Trophoblast cell (in vitro differentiated cells and primary cell): Measurements from ENCODE around the gene VNN1.
A peak's percentile ranks its signal among the peaks of the same experiment; 100 is the strongest.

Experiments used
- DNase-seq, 2 donors: peaks; one replicate each; pipeline ENCODE4 v3.0.0-alpha.2; 2016
- H2AFZ ChIP-seq: 2 replicates; pipeline ENCODE4 v1.6.1; 2013; ENCODE audit warnings: low read length, moderate library complexity, mild to moderate bottlenecking; ENCODE audit not compliant: insufficient read depth, poor library complexity
- H2AK5ac ChIP-seq: 2 replicates; pipeline ENCODE4 v1.6.1; 2013; ENCODE audit warnings: mild to moderate bottlenecking, low read length
- H2BK120ac ChIP-seq: 2 replicates; pipeline ENCODE4 v1.6.1; 2013; ENCODE audit warnings: low read length, mild to moderate bottlenecking, moderate library complexity; ENCODE audit not compliant: insufficient read depth, poor library complexity
- H2BK12ac ChIP-seq: 2 replicates; pipeline ENCODE4 v1.6.1; 2013; ENCODE audit warnings: mild to moderate bottlenecking, low read length, moderate library complexity
- H2BK5ac ChIP-seq: 2 replicates; pipeline ENCODE4 v1.6.1; 2013; ENCODE audit warnings: low read length, low read depth, moderate library complexity, mild to moderate bottlenecking; ENCODE audit not compliant: poor library complexity
- H3K14ac ChIP-seq: 2 replicates; pipeline ENCODE4 v1.6.1; 2013; ENCODE audit warnings: mild to moderate bottlenecking, low read length
- H3K18ac ChIP-seq: 2 replicates; pipeline ENCODE4 v1.6.1; 2013; ENCODE audit warnings: mild to moderate bottlenecking, low read length
- H3K23ac ChIP-seq: 2 replicates; pipeline ENCODE4 v1.6.1; 2013; ENCODE audit warnings: low read length
- H3K27ac ChIP-seq: 2 replicates; pipeline ENCODE4 v1.5.1; 2013; ENCODE audit warnings: low read depth, mild to moderate bottlenecking, inconsistent platforms, low read length, moderate library complexity
- H3K27me3 ChIP-seq: 2 replicates; pipeline ENCODE4 v1.6.1; 2013; ENCODE audit warnings: inconsistent platforms, mild to moderate bottlenecking, low read length, moderate library complexity; ENCODE audit not compliant: insufficient read depth
- H3K36me3 ChIP-seq, 2 experiments: 1 replicate in 1 of 2; 2 replicates in 1 of 2; pipeline ENCODE4 v1.6.1; 2013; ENCODE audit warnings: low read length in 2 of 2, mild to moderate bottlenecking in 2 of 2, moderate library complexity in 1 of 2; ENCODE audit not compliant: insufficient read depth in 2 of 2, control insufficient read depth in 1 of 2
- H3K4ac ChIP-seq: 2 replicates; pipeline ENCODE4 v1.6.1; 2013; ENCODE audit warnings: low read depth, mild to moderate bottlenecking, low read length, moderate library complexity
- H3K4me1 ChIP-seq, 2 experiments: 1 replicate in 1 of 2; 2 replicates in 1 of 2; pipeline ENCODE4 v1.6.1; 2013; ENCODE audit warnings: low read length in 2 of 2, mild to moderate bottlenecking in 2 of 2, moderate library complexity in 1 of 2; ENCODE audit not compliant: insufficient read depth in 2 of 2, control insufficient read depth in 1 of 2
- H3K4me2 ChIP-seq: 2 replicates; pipeline ENCODE4 v1.6.1; 2013; ENCODE audit warnings: inconsistent platforms, mild to moderate bottlenecking, low read length, moderate library complexity
- H3K4me3 ChIP-seq: 2 replicates; pipeline ENCODE4 v1.5.1; 2013; ENCODE audit warnings: mild to moderate bottlenecking, low read depth, low read length, inconsistent platforms
- H3K79me1 ChIP-seq: one replicate; pipeline ENCODE4 v1.6.1; 2013; ENCODE audit warnings: low read length
- H3K79me2 ChIP-seq: 2 replicates; pipeline ENCODE4 v1.6.1; 2013; ENCODE audit warnings: low read length, mild to moderate bottlenecking; ENCODE audit not compliant: control insufficient read depth, insufficient read depth, poor library complexity
- H3K9ac ChIP-seq: 2 replicates; pipeline ENCODE4 v1.6.1; 2013; ENCODE audit warnings: mild to moderate bottlenecking, low read length
- H3K9me3 ChIP-seq: 2 replicates; pipeline ENCODE4 v1.6.1; 2013; ENCODE audit warnings: low read depth, mild to moderate bottlenecking, control low read depth, inconsistent platforms, low read length; ENCODE audit not compliant: insufficient read depth
- H4K12ac ChIP-seq: 2 replicates; pipeline ENCODE4 v1.6.1; 2013; ENCODE audit warnings: low read depth, mild to moderate bottlenecking, low read length, moderate library complexity
- H4K8ac ChIP-seq: 2 replicates; pipeline ENCODE4 v1.6.1; 2013; ENCODE audit warnings: low read depth, mild to moderate bottlenecking, low read length, moderate library complexity
- H4K91ac ChIP-seq: one replicate; pipeline ENCODE4 v1.6.1; 2013; ENCODE audit warnings: low read depth, mild to moderate bottlenecking, low read length, moderate library complexity
- WGBS: extraction: QIAGEN DNeasy Blood & Tissue Kit; methylation state at CpG from one replicate; pipeline ENCODE4 v1.1.7; 2013; ENCODE audit warnings: missing lambda C conversion rate; ENCODE audit not compliant: insufficient read length, insufficient coverage; ENCODE audit errors: extremely low coverage; 5-methylcytosine and 5-hydroxymethylcytosine counted together

Gene VNN1

DNA sequence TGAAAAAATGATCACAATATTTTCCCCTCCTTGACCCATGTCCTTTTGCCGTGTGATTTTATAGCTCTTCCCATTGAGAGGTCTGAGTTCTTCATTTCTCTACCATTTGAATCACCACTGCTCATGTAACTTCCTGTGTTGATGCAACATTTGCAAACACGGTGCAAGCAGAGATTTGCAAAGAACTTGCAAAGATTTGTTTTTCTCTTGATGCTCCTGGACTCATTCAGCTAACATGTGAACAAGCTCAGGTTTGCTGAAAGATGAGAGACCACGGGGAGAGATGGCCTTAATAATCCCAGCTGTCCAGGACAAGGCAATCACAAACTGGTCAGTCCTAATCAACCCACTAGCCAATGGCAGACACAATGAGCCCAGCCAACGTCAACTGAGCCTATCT is 35.3 kb upstream of the VNN1 start:
- DNase-seq, result no peak
- H2AK5ac ChIP-seq, result no peak overlapping the region
- H3K36me3 ChIP-seq, result no peaks in the 10 kb centered on the region
- H2BK5ac ChIP-seq, result no peak overlapping the region
- WGBS, result no CpG with 5 or more reads among the region's 4 CpGs
- no peak overlapping the region for H4K12ac ChIP-seq
- H3K79me1 ChIP-seq, result no peaks in the 10 kb centered on the region
- no peak overlapping the region for H3K18ac ChIP-seq
- no peak overlapping the region for H4K91ac ChIP-seq
- no peak overlapping the region for H3K4ac ChIP-seq
- H3K27ac ChIP-seq, result no peak overlapping the region
- no peak overlapping the region for H2AFZ ChIP-seq
- no peaks in the 10 kb centered on the region for H3K27me3 ChIP-seq
- no peak overlapping the region for H3K14ac ChIP-seq
- no peaks in the 10 kb centered on the region for H3K4me1 ChIP-seq
- H3K9ac ChIP-seq, result no peak overlapping the region
- no peak overlapping the region for H2BK120ac ChIP-seq
- H4K8ac ChIP-seq, result no peak overlapping the region
- H3K9me3 ChIP-seq, result no peaks in the 10 kb centered on the region
- H3K23ac ChIP-seq, result peak overlapping the region; percentile 42
- no peak overlapping the region for H3K4me3 ChIP-seq
- H3K79me2 ChIP-seq, result no peaks in the 10 kb centered on the region
- no peak overlapping the region for H2BK12ac ChIP-seq
- no peak overlapping the region for H3K4me2 ChIP-seq

GRCh38 chr6:132748446-132748845 is 34.6 kb upstream of the VNN1 start:
- no CpG with 5 or more reads among the region's 1 CpG for WGBS
- no peak overlapping the region for H3K4ac ChIP-seq
- no peak overlapping the region for H4K8ac ChIP-seq
- H3K9ac ChIP-seq, result no peak overlapping the region
- no peaks in the 10 kb centered on the region for H3K79me1 ChIP-seq
- no peak overlapping the region for H3K4me3 ChIP-seq
- no peak overlapping the region for H3K14ac ChIP-seq
- H3K4me1 ChIP-seq, result no peaks in the 10 kb centered on the region
- H2BK120ac ChIP-seq, result no peak overlapping the region
- H2AFZ ChIP-seq, result no peak overlapping the region
- no peaks in the 10 kb centered on the region for H3K9me3 ChIP-seq
- H3K18ac ChIP-seq, result no peak overlapping the region
- no peaks in the 10 kb centered on the region for H3K36me3 ChIP-seq
- no peak overlapping the region for H3K23ac ChIP-seq
- H2AK5ac ChIP-seq, result no peak overlapping the region
- H3K79me2 ChIP-seq, result no peaks in the 10 kb centered on the region
- H4K12ac ChIP-seq, result no peak overlapping the region
- H3K4me2 ChIP-seq, result no peak overlapping the region
- no peak overlapping the region for H3K27ac ChIP-seq
- DNase-seq, result no peak
- no peaks in the 10 kb centered on the region for H3K27me3 ChIP-seq
- H4K91ac ChIP-seq, result no peak overlapping the region
- no peak overlapping the region for H2BK12ac ChIP-seq
- H2BK5ac ChIP-seq, result no peak overlapping the region

DNA sequence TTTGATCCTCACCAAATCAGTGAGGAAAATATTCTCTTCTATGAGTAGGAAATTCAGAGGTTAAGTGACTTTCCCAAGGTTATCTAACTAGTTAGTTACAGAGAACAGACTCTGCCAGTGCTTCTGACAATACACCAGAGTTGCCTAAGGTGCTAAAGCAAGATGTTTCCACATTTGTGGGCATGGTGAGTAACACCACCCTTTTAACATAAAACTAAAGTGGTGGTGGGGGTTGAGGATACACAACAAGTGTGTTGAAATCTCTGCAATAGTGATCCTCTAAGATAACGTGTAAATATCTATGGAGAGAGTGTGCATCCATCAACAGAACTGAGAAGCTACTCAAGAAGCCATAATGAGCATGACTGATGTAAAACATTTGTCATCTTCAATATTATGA is 32.2 kb upstream of the VNN1 start:
- Histone ChIP-seq H3K79me2 (no peaks in the 10 kb centered on the region), H3K4me3 (no peak overlapping the region), H3K9ac (no peak overlapping the region), H3K4me1 (no peaks in the 10 kb centered on the region), H2BK120ac (no peak overlapping the region), H3K18ac (no peak overlapping the region), H3K27ac (no peak overlapping the region), H3K27me3 (no peaks in the 10 kb centered on the region), H4K91ac (no peak overlapping the region), H3K23ac (no peak overlapping the region), H2AFZ (no peak overlapping the region), H2BK5ac (no peak overlapping the region), H4K8ac (no peak overlapping the region), H2AK5ac (no peak overlapping the region), H2BK12ac (no peak overlapping the region), H3K14ac (no peak overlapping the region), H3K9me3 (no peaks in the 10 kb centered on the region), H3K4ac (no peak overlapping the region), H4K12ac (no peak overlapping the region), H3K36me3 (no peaks in the 10 kb centered on the region), H3K4me2 (no peak overlapping the region), H3K79me1 (no peaks in the 10 kb centered on the region)
- WGBS, result no CpG with 5 or more reads among the region's 1 CpG
- peak; percentile 30 to 87 for DNase-seq

GRCh38 chr6:132742495-132742894 is 28.6 kb upstream of the VNN1 start:
- no peak overlapping the region for H4K12ac ChIP-seq
- H3K23ac ChIP-seq, result no peak overlapping the region
- DNase-seq, result peak in 1 of 2 donors; percentile 8
- H4K8ac ChIP-seq, result no peak overlapping the region
- no peak overlapping the region for H2BK12ac ChIP-seq
- H3K27me3 ChIP-seq, result no peaks in the 10 kb centered on the region
- H3K4ac ChIP-seq, result no peak overlapping the region
- no peak overlapping the region for H3K18ac ChIP-seq
- H3K79me2 ChIP-seq, result no peaks in the 10 kb centered on the region
- no peak overlapping the region for H2BK120ac ChIP-seq
- H2AK5ac ChIP-seq, result no peak overlapping the region
- H3K79me1 ChIP-seq, result no peaks in the 10 kb centered on the region
- H3K9ac ChIP-seq, result no peak overlapping the region
- H2BK5ac ChIP-seq, result no peak overlapping the region
- no CpG with 5 or more reads among the region's 4 CpGs for WGBS
- H3K9me3 ChIP-seq, result no peaks in the 10 kb centered on the region
- H2AFZ ChIP-seq, result no peak overlapping the region
- no peak overlapping the region for H3K4me2 ChIP-seq
- no peaks in the 10 kb centered on the region for H3K4me1 ChIP-seq
- H4K91ac ChIP-seq, result no peak overlapping the region
- H3K4me3 ChIP-seq, result no peak overlapping the region
- H3K14ac ChIP-seq, result no peak overlapping the region
- H3K27ac ChIP-seq, result no peak overlapping the region
- no peaks in the 10 kb centered on the region for H3K36me3 ChIP-seq
